Transverse colon (tissue), 4 donors: Measurements from ENCODE around the gene ACVR1.

Source experiments
- POLR2A ChIP-seq: fragments of 450-650 bp; IDR thresholded peaks from one replicate; pipeline ENCODE4 v1.6.1; 2016; ENCODE audit warnings: antibody characterized with exemption, mild to moderate bottlenecking, moderate library complexity
- POLR2AphosphoS5 ChIP-seq, 3 donors: sonication (generic); formaldehyde crosslinking; IDR thresholded peaks; one replicate each; pipeline ENCODE4 v1.6.1; 2016; ENCODE audit warnings: antibody characterized with exemption in 3 of 3
- TF ChIP-seq, protein P1 (sequence below), 5 experiments: fragments of 200-600 bp in 3 of 5; fragments of 450-650 bp in 2 of 5; sonication (generic) in 3 of 5; IDR thresholded peaks; 1 replicate in 2 of 5; 2 replicates in 3 of 5; pipeline ENCODE4 v1.5.1; 2016 to 2017; ENCODE audit warnings: antibody characterized with exemption in 5 of 5, inconsistent platforms in 3 of 5, mild to moderate bottlenecking in 2 of 5, moderate library complexity in 1 of 5

DNA sequence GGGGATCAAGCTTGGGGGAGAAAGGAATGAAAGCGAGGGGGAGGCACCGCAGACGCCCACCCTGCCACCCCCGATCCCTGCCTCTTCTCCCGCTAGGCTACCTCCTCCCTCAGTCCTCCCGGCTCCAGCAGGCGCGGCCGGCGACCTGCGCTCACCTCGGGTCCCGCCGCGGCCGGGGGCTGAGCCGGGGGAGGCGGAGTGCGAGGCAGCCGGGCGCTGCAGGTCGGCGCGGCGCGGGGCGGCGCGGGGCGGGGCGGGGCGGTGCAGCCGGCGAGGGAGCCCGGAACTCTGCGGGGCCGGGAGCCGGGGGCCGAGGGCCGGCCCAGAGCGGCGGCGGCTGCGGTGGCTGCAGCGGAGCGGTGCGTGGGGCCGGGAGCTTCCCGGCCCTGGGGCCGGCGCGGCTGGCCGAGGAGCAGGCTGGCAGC is 477 bp downstream of the ACVR1 start:
- TF ChIP-seq, protein P1, sequence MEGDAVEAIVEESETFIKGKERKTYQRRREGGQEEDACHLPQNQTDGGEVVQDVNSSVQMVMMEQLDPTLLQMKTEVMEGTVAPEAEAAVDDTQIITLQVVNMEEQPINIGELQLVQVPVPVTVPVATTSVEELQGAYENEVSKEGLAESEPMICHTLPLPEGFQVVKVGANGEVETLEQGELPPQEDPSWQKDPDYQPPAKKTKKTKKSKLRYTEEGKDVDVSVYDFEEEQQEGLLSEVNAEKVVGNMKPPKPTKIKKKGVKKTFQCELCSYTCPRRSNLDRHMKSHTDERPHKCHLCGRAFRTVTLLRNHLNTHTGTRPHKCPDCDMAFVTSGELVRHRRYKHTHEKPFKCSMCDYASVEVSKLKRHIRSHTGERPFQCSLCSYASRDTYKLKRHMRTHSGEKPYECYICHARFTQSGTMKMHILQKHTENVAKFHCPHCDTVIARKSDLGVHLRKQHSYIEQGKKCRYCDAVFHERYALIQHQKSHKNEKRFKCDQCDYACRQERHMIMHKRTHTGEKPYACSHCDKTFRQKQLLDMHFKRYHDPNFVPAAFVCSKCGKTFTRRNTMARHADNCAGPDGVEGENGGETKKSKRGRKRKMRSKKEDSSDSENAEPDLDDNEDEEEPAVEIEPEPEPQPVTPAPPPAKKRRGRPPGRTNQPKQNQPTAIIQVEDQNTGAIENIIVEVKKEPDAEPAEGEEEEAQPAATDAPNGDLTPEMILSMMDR (IDR thresholded peaks at IDR 0.05): no peak
- TF ChIP-seq POLR2AphosphoS5 (IDR thresholded peaks at IDR 0.05): no peak
- TF ChIP-seq POLR2A: no peak
